SK-N-MC (cell line): Measurements from ENCODE around the gene CTLA4.

Experiments used
- EZH2 ChIP-seq: fragments of 200-600 bp; sonication (generic); IDR thresholded peaks from one replicate; pipeline ENCODE4 v1.6.1; 2017; ENCODE audit warnings: antibody characterized with exemption
- POLR2AphosphoS5 ChIP-seq: IDR thresholded peaks from 2 replicates; pipeline ENCODE4 v1.6.1; 2012; ENCODE audit warnings: mild to moderate bottlenecking, low read depth, low read length, borderline replicate concordance

- TF ChIP-seq POLR2AphosphoS5 = no peak
- no peak for TF ChIP-seq EZH2
Measured at GRCh38 chr2:203819434-203820133, 48.0 kb upstream of the CTLA4 start.
